ENCODE results near the gene KCNMA1.

The KCNMA1 gene

GRCh38 chr10:77478247-77478961 lies 159.2 kb downstream of the KCNMA1 start:
- no peaks in the 10 kb centered on the region for H3K4me1 Mint-ChIP-seq (ENCODE audit: low read depth)
- H3K9me3 Mint-ChIP-seq, result no peaks in the 10 kb centered on the region
- H3K4me3 Mint-ChIP-seq, result no peak overlapping the region
- H3K27me3 Mint-ChIP-seq (ENCODE audit: low read depth), result no peaks in the 10 kb centered on the region
- no peak overlapping the region for H3K27ac Mint-ChIP-seq
- no peaks in the 10 kb centered on the region for H3K36me3 Mint-ChIP-seq (ENCODE audit: low read depth)

DNA sequence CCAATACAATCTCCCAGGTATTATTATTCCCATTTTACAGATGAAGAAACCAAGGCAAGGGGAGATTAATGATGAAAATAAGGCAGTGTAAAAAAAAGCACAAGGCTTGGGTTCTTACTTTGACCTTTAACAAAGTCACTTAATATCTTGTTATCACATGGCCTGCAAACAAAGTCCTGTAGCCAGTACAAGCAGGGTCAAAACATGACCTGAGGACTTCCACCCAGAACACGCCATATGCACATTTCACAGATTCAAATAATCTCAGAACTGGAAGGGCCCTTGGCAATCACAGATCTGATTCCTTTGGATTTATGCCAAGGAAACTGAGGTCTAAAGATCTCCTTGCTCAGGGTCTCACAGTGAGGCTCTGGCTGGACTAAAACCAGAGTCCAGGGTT lies 162.1 kb downstream of the KCNMA1 start:
- H3K36me3 Mint-ChIP-seq (ENCODE audit: low read depth), result no peaks in the 10 kb centered on the region
- no peaks in the 10 kb centered on the region for H3K27me3 Mint-ChIP-seq (ENCODE audit: low read depth)
- H3K4me3 Mint-ChIP-seq, result no peak overlapping the region
- H3K9me3 Mint-ChIP-seq, result no peaks in the 10 kb centered on the region
- H3K27ac Mint-ChIP-seq, result no peak overlapping the region
- no peaks in the 10 kb centered on the region for H3K4me1 Mint-ChIP-seq (ENCODE audit: low read depth)

DNA sequence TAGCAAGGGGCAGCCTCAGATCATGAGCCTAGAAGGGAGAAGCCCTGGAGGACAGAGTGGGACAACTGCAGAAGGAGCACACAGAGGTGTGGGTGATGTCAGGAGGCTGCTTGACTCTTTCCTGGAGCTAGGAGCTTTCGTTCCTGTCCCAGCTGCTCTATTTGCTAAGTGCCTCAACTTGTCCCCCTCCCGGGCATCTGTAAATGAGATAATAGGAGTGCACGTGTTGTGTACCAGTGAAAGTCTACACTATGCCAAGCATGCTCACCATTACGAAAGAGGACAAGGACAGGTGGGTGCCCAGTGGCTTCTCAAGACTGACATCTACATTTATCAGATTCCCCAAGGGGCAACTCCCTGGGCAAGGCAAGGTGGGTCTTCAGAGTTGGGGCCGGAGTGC lies 162.7 kb downstream of the KCNMA1 start:
- H3K9me3 Mint-ChIP-seq, result no peaks in the 10 kb centered on the region
- H3K27ac Mint-ChIP-seq, result no peak overlapping the region
- H3K36me3 Mint-ChIP-seq (ENCODE audit: low read depth), result no peaks in the 10 kb centered on the region
- no peaks in the 10 kb centered on the region for H3K27me3 Mint-ChIP-seq (ENCODE audit: low read depth)
- no peak overlapping the region for H3K4me3 Mint-ChIP-seq
- H3K4me1 Mint-ChIP-seq (ENCODE audit: low read depth), result no peaks in the 10 kb centered on the region

- H3K4me1 Mint-ChIP-seq (ENCODE audit: low read depth), result no peaks in the 10 kb centered on the region
- no peak overlapping the region for H3K27ac Mint-ChIP-seq
- no peaks in the 10 kb centered on the region for H3K27me3 Mint-ChIP-seq (ENCODE audit: low read depth)
These were observed 163.2 kb downstream of the KCNMA1 start for GRCh38 chr10:77474386-77474785.

DNA sequence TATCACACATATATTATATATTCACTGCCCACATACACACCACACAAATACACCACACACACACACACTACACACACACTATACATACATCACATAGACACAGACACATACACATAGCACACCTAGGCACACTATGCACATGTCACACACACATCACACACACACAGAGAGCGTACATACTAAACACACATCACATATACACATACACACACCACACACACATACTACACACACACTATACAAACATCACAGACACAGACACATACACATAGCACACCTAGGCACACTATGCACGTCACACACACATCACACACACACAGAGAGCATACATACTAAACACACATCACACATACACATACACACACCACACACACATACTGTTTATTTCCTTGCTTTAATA lies 165.5 kb downstream of the KCNMA1 start:
- Mint-ChIP-seq H3K9me3 (no peaks in the 10 kb centered on the region), H3K4me1 (ENCODE audit: low read depth) (no peaks in the 10 kb centered on the region), H3K36me3 (ENCODE audit: low read depth) (no peaks in the 10 kb centered on the region), H3K4me3 (no peak overlapping the region), H3K27me3 (ENCODE audit: low read depth) (no peaks in the 10 kb centered on the region), H3K27ac (no peak overlapping the region)

More at GRCh38 chr10:77474386-77474785, 163.2 kb downstream of the KCNMA1 start:
- H3K4me3 Mint-ChIP-seq, result no peak overlapping the region
- H3K9me3 Mint-ChIP-seq, result no peaks in the 10 kb centered on the region
- H3K36me3 Mint-ChIP-seq (ENCODE audit: low read depth), result no peaks in the 10 kb centered on the region

DNA sequence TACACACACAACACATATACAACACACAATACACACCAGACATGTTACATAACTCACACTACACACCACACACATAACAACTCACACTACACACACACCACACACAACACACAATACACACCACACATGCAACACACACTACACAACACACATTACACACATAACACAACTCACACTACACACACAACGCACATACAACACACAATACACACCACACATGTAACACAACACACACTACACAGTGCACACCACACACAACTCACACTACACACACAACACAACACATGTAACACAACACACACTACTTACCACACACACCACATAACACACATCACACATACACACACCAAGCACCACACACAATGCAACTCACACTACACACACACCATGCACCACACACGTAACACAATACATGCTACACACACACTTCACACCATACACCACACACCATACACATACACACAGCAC lies 166.5 kb downstream of the KCNMA1 start:
- Mint-ChIP-seq H3K27me3 (ENCODE audit: low read depth) (no peaks in the 10 kb centered on the region), H3K4me1 (ENCODE audit: low read depth) (no peaks in the 10 kb centered on the region), H3K36me3 (ENCODE audit: low read depth) (no peaks in the 10 kb centered on the region), H3K27ac (no peak overlapping the region), H3K9me3 (no peaks in the 10 kb centered on the region), H3K4me3 (no peak overlapping the region)

GRCh38 chr10:77467422-77467963 lies 170.1 kb downstream of the KCNMA1 start:
- H3K27ac Mint-ChIP-seq, result no peak overlapping the region

DNA sequence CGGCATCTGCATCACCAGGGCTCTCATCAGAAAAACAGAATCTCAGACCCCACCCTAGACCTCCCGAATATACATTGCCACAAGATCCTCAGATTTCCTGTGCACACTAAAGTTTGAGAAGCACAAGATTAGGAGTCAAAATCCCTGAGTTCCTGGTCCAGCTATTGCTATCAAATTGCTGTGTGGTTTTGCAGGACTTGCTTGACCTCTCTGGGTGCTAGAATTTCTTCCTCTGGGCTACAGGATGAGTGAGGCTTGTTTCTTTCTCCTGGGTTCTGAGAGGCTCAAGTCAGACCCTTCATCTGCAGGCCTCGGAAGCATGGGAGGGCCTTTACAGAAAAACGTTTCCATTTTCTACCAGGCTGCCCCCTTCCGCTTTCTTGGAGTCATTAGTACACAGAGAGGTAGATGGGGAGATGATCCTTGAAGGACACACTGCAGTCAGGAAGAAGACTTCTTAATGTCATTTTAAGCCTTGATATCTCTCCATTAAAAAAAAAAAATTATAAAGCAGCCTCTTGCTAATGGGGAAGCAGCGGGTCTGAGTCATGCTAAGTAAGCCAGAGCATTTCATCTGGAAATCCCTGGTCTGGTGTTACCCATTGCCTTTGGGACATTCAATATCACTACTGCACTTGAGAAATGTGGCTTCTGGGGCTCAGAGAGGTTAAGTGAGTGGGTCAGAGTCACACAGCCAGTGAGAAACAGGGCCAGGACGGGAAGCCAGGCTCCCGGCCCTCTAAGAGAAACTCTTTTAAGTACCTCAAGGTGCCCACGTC lies 173.5 kb downstream of the KCNMA1 start:
- H3K27me3 Mint-ChIP-seq (ENCODE audit: low read depth), result no peaks in the 10 kb centered on the region
- H3K36me3 Mint-ChIP-seq (ENCODE audit: low read depth), result no peaks in the 10 kb centered on the region
- H3K4me1 Mint-ChIP-seq (ENCODE audit: low read depth), result no peaks in the 10 kb centered on the region
- H3K4me3 Mint-ChIP-seq, result no peak overlapping the region
- no peaks in the 10 kb centered on the region for H3K9me3 Mint-ChIP-seq
- no peak overlapping the region for H3K27ac Mint-ChIP-seq

More at GRCh38 chr10:77467422-77467963, 170.1 kb downstream of the KCNMA1 start:
- Mint-ChIP-seq H3K36me3 (ENCODE audit: low read depth) (no peaks in the 10 kb centered on the region), H3K4me3 (no peak overlapping the region), H3K9me3 (no peaks in the 10 kb centered on the region), H3K4me1 (ENCODE audit: low read depth) (no peaks in the 10 kb centered on the region), H3K27me3 (ENCODE audit: low read depth) (no peaks in the 10 kb centered on the region)

GRCh38 chr10:77463499-77463898 lies 174.1 kb downstream of the KCNMA1 start:
- Mint-ChIP-seq H3K27me3 (ENCODE audit: low read depth) (no peaks in the 10 kb centered on the region), H3K27ac (no peak overlapping the region), H3K4me1 (ENCODE audit: low read depth) (no peaks in the 10 kb centered on the region), H3K4me3 (no peak overlapping the region), H3K36me3 (ENCODE audit: low read depth) (no peaks in the 10 kb centered on the region), H3K9me3 (no peaks in the 10 kb centered on the region)

- Mint-ChIP-seq H3K4me3 (no peak overlapping the region), H3K27ac (no peak overlapping the region), H3K36me3 (ENCODE audit: low read depth) (no peaks in the 10 kb centered on the region), H3K27me3 (ENCODE audit: low read depth) (no peaks in the 10 kb centered on the region), H3K4me1 (ENCODE audit: low read depth) (no peaks in the 10 kb centered on the region), H3K9me3 (no peaks in the 10 kb centered on the region)
These were observed 175.8 kb downstream of the KCNMA1 start for GRCh38 chr10:77461636-77462296.

GRCh38 chr10:77459905-77460304 lies 177.7 kb downstream of the KCNMA1 start:
- H3K36me3 Mint-ChIP-seq (ENCODE audit: low read depth), result no peaks in the 10 kb centered on the region
- no peak overlapping the region for H3K27ac Mint-ChIP-seq
- H3K9me3 Mint-ChIP-seq, result no peaks in the 10 kb centered on the region
- H3K4me1 Mint-ChIP-seq (ENCODE audit: low read depth), result no peaks in the 10 kb centered on the region
- no peak overlapping the region for H3K4me3 Mint-ChIP-seq
- H3K27me3 Mint-ChIP-seq (ENCODE audit: low read depth), result peaks cover 2% of the 10 kb centered on the region

- Mint-ChIP-seq H3K27ac (no peak overlapping the region), H3K9me3 (no peaks in the 10 kb centered on the region), H3K36me3 (ENCODE audit: low read depth) (no peaks in the 10 kb centered on the region), H3K4me3 (no peak overlapping the region), H3K4me1 (ENCODE audit: low read depth) (no peaks in the 10 kb centered on the region), H3K27me3 (ENCODE audit: low read depth) (peaks cover 3% of the 10 kb centered on the region)
These were observed 178.5 kb downstream of the KCNMA1 start for GRCh38 chr10:77458986-77459590.

GRCh38 chr10:77457721-77458120 lies 179.9 kb downstream of the KCNMA1 start:
- peaks cover 3% of the 10 kb centered on the region for H3K27me3 Mint-ChIP-seq (ENCODE audit: low read depth)
- no peaks in the 10 kb centered on the region for H3K4me1 Mint-ChIP-seq (ENCODE audit: low read depth)
- no peak overlapping the region for H3K27ac Mint-ChIP-seq
- no peaks in the 10 kb centered on the region for H3K36me3 Mint-ChIP-seq (ENCODE audit: low read depth)
- H3K9me3 Mint-ChIP-seq, result no peaks in the 10 kb centered on the region
- no peak overlapping the region for H3K4me3 Mint-ChIP-seq

GRCh38 chr10:77457266-77457665 lies 180.3 kb downstream of the KCNMA1 start:
- no peak overlapping the region for H3K27ac Mint-ChIP-seq
- H3K36me3 Mint-ChIP-seq (ENCODE audit: low read depth), result no peaks in the 10 kb centered on the region
- H3K27me3 Mint-ChIP-seq (ENCODE audit: low read depth), result peaks cover 3% of the 10 kb centered on the region
- H3K9me3 Mint-ChIP-seq, result no peaks in the 10 kb centered on the region
- no peak overlapping the region for H3K4me3 Mint-ChIP-seq
- H3K4me1 Mint-ChIP-seq (ENCODE audit: low read depth), result no peaks in the 10 kb centered on the region

All from T-helper 1 cell treated with Interleukin-12 subunit alpha and Interleukin-12 subunit beta and Interleukin-4 antibody, amounts not matched to agents 30 μg/mL and 1 μg/mL, for 36 hours (primary cell).